HL-60 (cell line): Measurements from ENCODE around the gene BMP7.

Source experiments
- POLR2AphosphoS5 ChIP-seq: IDR thresholded peaks from 2 replicates; pipeline ENCODE4 v1.6.1; 2012; ENCODE audit warnings: low read depth
- TF ChIP-seq, protein P1 (sequence below): IDR thresholded peaks from one replicate; pipeline ENCODE4 v1.5.1; 2011; ENCODE audit warnings: low read length, control low read depth, inconsistent platforms; ENCODE audit not compliant: insufficient read depth

DNA sequence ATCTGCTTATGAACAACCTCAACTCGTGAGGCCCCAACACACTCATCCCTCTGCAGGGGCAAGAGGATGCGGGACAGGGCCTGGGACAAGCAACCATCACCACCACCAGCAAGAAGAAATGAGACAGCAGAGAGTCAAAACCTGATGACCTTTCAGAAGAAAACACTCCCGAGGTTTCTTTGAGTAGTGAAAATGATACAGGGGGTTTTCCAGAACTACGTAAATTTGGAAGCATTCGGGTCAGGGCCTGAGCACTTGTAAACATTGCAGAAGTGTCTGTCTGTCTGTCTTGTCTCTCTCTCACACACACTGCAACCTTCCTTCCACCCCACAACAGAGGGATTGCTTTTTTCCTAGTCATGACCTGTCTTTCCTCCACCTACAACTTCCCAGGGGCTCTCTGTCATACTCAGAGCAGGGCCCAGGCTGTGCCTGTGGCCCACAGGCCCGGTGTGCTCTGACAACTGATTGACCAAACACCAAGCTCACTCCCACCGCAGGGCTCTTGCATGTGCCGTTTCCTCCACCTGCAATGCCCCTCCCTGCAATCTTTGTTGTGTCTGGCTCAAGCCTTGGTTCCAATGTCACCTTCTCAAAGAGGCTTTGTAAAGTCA is 90.9 kb downstream of the BMP7 start:
- TF ChIP-seq, protein P1, sequence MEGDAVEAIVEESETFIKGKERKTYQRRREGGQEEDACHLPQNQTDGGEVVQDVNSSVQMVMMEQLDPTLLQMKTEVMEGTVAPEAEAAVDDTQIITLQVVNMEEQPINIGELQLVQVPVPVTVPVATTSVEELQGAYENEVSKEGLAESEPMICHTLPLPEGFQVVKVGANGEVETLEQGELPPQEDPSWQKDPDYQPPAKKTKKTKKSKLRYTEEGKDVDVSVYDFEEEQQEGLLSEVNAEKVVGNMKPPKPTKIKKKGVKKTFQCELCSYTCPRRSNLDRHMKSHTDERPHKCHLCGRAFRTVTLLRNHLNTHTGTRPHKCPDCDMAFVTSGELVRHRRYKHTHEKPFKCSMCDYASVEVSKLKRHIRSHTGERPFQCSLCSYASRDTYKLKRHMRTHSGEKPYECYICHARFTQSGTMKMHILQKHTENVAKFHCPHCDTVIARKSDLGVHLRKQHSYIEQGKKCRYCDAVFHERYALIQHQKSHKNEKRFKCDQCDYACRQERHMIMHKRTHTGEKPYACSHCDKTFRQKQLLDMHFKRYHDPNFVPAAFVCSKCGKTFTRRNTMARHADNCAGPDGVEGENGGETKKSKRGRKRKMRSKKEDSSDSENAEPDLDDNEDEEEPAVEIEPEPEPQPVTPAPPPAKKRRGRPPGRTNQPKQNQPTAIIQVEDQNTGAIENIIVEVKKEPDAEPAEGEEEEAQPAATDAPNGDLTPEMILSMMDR: no peak
- no peak for TF ChIP-seq POLR2AphosphoS5
